Measurements from ENCODE around the gene SCO1.

- TF ChIP-seq, protein P1, sequence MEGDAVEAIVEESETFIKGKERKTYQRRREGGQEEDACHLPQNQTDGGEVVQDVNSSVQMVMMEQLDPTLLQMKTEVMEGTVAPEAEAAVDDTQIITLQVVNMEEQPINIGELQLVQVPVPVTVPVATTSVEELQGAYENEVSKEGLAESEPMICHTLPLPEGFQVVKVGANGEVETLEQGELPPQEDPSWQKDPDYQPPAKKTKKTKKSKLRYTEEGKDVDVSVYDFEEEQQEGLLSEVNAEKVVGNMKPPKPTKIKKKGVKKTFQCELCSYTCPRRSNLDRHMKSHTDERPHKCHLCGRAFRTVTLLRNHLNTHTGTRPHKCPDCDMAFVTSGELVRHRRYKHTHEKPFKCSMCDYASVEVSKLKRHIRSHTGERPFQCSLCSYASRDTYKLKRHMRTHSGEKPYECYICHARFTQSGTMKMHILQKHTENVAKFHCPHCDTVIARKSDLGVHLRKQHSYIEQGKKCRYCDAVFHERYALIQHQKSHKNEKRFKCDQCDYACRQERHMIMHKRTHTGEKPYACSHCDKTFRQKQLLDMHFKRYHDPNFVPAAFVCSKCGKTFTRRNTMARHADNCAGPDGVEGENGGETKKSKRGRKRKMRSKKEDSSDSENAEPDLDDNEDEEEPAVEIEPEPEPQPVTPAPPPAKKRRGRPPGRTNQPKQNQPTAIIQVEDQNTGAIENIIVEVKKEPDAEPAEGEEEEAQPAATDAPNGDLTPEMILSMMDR (IDR thresholded peaks at IDR 0.05): no peak
- no peak for TF ChIP-seq POLR2A (IDR thresholded peaks at IDR 0.05)
These were observed 35.9 kb downstream of the SCO1 start for GRCh38 chr17:10661437-10661836.

All from lower leg skin (tissue), 3 donors.